Uterine smooth muscle cell (primary cell): ENCODE measurements around the gene MKRN3. TPM values are rescaled to one million over a fixed set of nuclear protein-coding genes. Genes with fewer than 3 reads are reported as not detected.

Experiments
- total RNA-seq: library from RNA; depleted of rRNA; stranded (reverse); fragments of >200 nt; gene quantifications from 2 replicates; pipeline ENCODE4 v1.2.3, GENCODE V29; 2014

MKRN3 gene
- total RNA-seq: 0.37 and 0.89 TPM in 2 replicates

DNA sequence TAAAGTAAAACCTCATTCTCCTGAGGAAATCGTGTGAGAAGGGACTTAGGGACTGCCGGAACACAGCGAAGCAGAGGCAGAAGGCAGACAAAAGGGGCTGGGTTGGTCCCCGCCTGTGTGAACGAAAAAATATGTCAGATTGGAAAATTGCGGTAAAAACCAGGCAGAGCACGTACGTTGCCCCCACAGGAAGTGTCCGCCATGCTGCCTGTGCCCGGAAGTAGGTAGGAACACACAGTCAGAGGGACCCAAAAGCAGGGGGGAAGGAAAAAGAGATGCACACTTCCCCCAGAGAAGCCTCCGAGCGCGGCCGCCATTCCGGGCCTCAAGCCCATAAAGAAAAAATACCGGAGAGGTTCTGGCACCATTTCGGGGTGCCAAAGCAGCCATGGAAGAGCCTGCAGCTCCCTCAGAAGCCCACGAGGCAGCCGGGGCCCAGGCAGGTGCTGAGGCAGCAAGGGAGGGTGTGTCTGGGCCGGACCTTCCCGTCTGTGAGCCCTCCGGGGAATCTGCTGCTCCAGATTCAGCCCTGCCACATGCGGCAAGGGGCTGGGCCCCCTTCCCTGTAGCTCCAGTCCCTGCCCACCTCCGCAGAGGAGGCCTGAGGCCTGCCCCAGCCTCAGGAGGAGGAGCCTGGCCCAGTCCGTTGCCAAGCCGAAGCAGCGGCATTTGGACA is at the start of gene MKRN3:
TSS of gene MKRN3 (plus strand) at position 280 of the 676 bp plus-strand sequence. CDS start at position 389, 109 bp downstream.

Other genes with a start within 250 kb of the MKRN3 start
- not detected in 2 replicates for gene GOLGA6L26, start 231.5 kb upstream of the MKRN3 start, total RNA-seq
- gene GOLGA8S, start 210.9 kb upstream of the MKRN3 start, total RNA-seq: under 0.01 and 0.12 TPM in 2 replicates
- not detected in 2 replicates for gene GOLGA6L2, start 118.4 kb upstream of the MKRN3 start, total RNA-seq
- gene MAGEL2, start 82.2 kb downstream of the MKRN3 start, total RNA-seq: under 0.01 and 0.25 TPM in 2 replicates
- 39.5 and 59.1 TPM in 2 replicates for gene NDN, start 121.6 kb downstream of the MKRN3 start, total RNA-seq